Activated T-helper 1 cell treated with anti-CD3 and anti-CD28 coated beads, Interleukin-12 subunit alpha, Interleukin-12 subunit beta, Interleukin-2, Interleukin-4 antibody, amounts not matched to agents 30 ng/mL and 10 ng/mL and 1 ng/mL, durations not matched to agents 14 hours and 24 hours and 36 hours (primary cell): ENCODE results near the gene FGGY. TPM values are rescaled to one million over a fixed set of nuclear protein-coding genes. Genes with fewer than 3 reads are reported as not detected.

Experiments used
- DNase-seq: peaks from one replicate; pipeline ENCODE4 v3.0.0; 2021; ENCODE audit warnings: low spot score
- H3K27ac Mint-ChIP-seq: one replicate; pipeline ENCODE4 v1.8.0; 2021; ENCODE audit warnings: mild to moderate bottlenecking, mixed read lengths
- H3K27me3 Mint-ChIP-seq: one replicate; pipeline ENCODE4 v1.8.0; 2022; ENCODE audit warnings: mild to moderate bottlenecking, moderate library complexity, mixed read lengths; ENCODE audit not compliant: insufficient read depth
- H3K36me3 Mint-ChIP-seq: one replicate; pipeline ENCODE4 v1.8.0; 2021; ENCODE audit warnings: low read depth, mixed read lengths
- H3K4me1 Mint-ChIP-seq: one replicate; pipeline ENCODE4 v1.8.0; 2021; ENCODE audit warnings: low read depth, mixed read lengths
- H3K4me3 Mint-ChIP-seq: one replicate; pipeline ENCODE4 v1.8.0; 2021; ENCODE audit warnings: mild to moderate bottlenecking, moderate library complexity, mixed read lengths
- H3K9me3 Mint-ChIP-seq: one replicate; pipeline ENCODE4 v1.8.0; 2021; ENCODE audit warnings: mixed read lengths
- intact Hi-C: fragments of 100-400 bp; cut with micrococcal nuclease; formaldehyde crosslinking; loops from one replicate; pipeline ENCODE4 v1.15.1; 2024
- total RNA-seq: library from RNA; stranded (reverse); gene quantifications from 2 replicates; pipeline ENCODE4 v1.2.3, GENCODE V29; 2022

The FGGY gene
- total RNA-seq, 1 donor from 2014 or later, result 7.1 TPM

GRCh38 chr1:59328353-59328752, 31.5 kb downstream of the FGGY start:
- no peak for DNase-seq
- intact Hi-C loops, result loop anchor here (1.0 kb wide), 1 partner anchor 104 kb away; no protein-coding TSS in a partner anchor
- Mint-ChIP-seq H3K36me3 (peaks cover 18% of the 10 kb centered on the region), H3K9me3 (peaks cover 23% of the 10 kb centered on the region), H3K4me3 (peak overlapping the region; percentile 10), H3K27ac (peak overlapping the region; percentile 3), H3K4me1 (peaks cover 41% of the 10 kb centered on the region), H3K27me3 (no peaks in the 10 kb centered on the region)

DNA sequence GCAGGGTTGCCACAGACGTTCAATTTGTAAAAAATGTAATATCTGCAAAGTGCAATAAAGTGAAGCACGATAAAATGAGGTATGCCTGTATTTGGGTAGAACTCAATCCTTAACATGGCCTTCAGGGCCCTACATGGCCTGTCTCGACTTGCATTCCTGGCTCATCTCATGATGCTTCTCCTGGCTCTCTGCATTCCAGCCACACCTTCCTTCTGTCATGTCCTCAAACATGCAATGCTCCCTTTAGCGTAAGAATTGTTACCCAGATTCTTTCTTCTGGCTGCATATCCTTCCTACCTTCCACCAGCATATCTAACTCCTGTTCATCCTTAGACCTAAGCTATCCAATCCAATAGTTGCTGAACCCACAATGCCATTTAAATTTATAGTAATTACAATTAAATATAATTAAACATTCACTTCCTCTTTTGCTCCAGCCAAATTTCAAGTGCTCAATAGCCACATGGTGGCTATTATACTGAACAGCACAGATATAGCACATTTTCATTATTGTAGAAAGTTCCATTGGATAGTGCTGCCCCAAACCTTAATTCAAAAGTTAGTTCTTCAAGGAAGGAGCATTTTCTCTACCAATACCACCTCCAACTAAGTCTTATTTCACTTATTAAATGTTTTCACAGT, 32.6 kb downstream of the FGGY start:
- no peak overlapping the region for H3K27ac Mint-ChIP-seq
- intact Hi-C loops, result no loop called here

DNA sequence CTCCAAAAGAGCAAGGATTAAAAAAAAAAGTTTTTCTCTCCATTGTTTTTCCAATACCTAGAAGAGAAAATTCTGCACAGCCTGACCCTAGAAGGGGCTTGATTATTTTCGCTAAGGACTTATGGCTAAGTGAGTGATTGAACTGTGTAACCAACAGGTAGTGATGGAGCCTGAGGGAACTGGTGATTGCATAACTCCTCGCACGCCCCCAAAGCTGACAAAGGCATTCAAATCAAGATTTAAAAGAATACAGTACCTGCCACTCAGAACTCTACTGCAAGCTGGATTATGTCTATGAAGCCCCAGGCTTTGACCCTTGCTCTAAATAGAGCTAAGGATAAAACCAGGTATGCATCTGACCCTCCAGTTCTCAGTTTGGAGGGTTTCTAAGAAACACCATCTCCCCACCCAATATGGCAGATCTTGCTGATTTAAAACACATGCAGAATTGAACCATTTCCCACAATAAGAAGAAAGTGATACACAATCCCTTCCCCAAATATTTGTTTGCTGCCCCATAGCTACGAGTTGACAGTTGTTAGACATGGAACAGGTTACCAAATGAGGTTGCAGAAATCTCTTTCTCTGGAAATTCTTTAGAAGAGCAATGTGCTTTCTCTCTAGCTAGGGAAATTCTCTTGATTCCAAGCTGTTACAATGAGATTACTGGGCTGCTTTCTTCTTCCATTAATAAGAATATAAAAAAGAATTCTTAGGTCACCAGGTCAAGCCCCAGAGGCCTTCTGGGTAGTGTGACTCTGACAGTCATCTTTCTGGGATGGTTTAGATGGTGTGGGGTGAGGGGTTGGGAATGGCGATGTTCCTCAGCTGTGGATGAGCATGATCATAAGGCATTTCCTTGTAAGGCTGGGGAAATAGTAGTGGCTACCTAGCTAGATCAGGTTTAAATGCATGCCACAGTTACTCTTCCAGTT, 35.1 kb downstream of the FGGY start:
- Mint-ChIP-seq H3K27me3 (no peaks in the 10 kb centered on the region), H3K27ac (peak overlapping the region; percentile 78), H3K4me1 (peaks cover 52% of the 10 kb centered on the region), H3K9me3 (peaks cover 14% of the 10 kb centered on the region), H3K36me3 (peaks cover 13% of the 10 kb centered on the region), H3K4me3 (no peak overlapping the region)
- no peak for DNase-seq
- intact Hi-C loops, result loop anchor here (2.0 kb wide), 2 partner anchors 189 to 367 kb away; no protein-coding TSS in a partner anchor

More for the DNA sequence above, 32.6 kb downstream of the FGGY start:
- peaks cover 52% of the 10 kb centered on the region for H3K4me1 Mint-ChIP-seq
- peaks cover 16% of the 10 kb centered on the region for H3K36me3 Mint-ChIP-seq
- no peak overlapping the region for H3K4me3 Mint-ChIP-seq
- no peak for DNase-seq
- no peaks in the 10 kb centered on the region for H3K27me3 Mint-ChIP-seq
- peaks cover 24% of the 10 kb centered on the region for H3K9me3 Mint-ChIP-seq

- DNase-seq, result peak; percentile 47
- peaks cover 13% of the 10 kb centered on the region for H3K36me3 Mint-ChIP-seq
- H3K9me3 Mint-ChIP-seq, result peaks cover 14% of the 10 kb centered on the region
- H3K4me1 Mint-ChIP-seq, result peaks cover 44% of the 10 kb centered on the region
- peak overlapping the region; percentile 15 for H3K4me3 Mint-ChIP-seq
- intact Hi-C loops, result loop anchor here (1.0 to 2.0 kb wide), 8 partner anchors 22 to 549 kb away; partner anchors contain the start of gene JUN
- no peaks in the 10 kb centered on the region for H3K27me3 Mint-ChIP-seq
- peak overlapping the region; percentile 78 for H3K27ac Mint-ChIP-seq
Observed at GRCh38 chr1:59332983-59333382, 36.1 kb downstream of the FGGY start.

- Mint-ChIP-seq H3K27me3 (no peaks in the 10 kb centered on the region), H3K4me1 (peaks cover 36% of the 10 kb centered on the region), H3K27ac (peak overlapping the region; percentile 78), H3K9me3 (peaks cover 14% of the 10 kb centered on the region), H3K36me3 (peaks cover 13% of the 10 kb centered on the region), H3K4me3 (no peak overlapping the region)
- intact Hi-C loops, result loop anchor here (1.0 to 2.0 kb wide), 8 partner anchors 22 to 549 kb away; partner anchors contain the start of gene JUN
- DNase-seq, result peak; percentile 18
Observed at GRCh38 chr1:59333626-59334277, 36.9 kb downstream of the FGGY start.

DNA sequence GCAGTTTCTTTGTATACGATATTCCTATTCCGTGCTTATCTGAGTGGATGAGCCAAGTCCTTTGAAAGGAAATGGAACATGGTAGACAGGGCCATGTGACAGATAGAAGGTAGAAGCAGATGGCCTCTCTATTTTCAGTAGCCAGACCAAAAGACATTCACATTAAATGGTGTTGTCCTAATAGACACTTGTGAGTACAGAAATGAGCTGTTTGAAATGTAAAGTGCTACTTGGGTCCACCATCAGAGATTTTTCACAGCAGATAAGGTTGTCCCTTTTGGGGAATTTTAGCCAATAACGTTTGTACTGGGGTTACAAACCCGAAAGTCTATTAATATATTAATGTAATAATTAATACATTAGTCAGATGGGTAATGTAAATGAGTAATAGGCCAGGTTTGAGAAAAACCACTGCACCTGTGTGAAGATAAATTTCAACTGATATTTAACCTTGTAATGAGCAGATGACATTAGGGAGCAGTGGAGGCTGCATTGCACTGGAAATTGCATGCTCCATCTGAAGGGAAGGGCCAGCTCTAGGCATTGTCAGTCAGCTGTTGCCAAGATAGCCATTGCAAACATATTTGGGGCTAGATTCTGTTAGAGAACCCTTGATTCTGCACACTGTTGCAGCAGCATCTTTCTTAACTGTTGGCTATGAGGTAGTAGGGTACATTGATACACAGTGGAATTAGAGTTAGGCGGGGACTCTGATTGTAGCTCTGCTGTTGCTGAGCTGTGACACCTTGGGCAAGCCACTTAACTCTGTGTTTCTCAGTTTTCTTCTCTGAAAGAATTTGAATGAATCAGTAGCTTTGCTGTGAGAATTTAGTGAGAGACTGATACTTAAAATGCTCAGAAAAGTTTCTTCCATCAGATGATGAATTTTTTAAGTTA, 43.8 kb downstream of the FGGY start:
- DNase-seq, result no peak
- H3K27ac Mint-ChIP-seq, result no peak overlapping the region
- intact Hi-C loops, result no loop called here

DNA sequence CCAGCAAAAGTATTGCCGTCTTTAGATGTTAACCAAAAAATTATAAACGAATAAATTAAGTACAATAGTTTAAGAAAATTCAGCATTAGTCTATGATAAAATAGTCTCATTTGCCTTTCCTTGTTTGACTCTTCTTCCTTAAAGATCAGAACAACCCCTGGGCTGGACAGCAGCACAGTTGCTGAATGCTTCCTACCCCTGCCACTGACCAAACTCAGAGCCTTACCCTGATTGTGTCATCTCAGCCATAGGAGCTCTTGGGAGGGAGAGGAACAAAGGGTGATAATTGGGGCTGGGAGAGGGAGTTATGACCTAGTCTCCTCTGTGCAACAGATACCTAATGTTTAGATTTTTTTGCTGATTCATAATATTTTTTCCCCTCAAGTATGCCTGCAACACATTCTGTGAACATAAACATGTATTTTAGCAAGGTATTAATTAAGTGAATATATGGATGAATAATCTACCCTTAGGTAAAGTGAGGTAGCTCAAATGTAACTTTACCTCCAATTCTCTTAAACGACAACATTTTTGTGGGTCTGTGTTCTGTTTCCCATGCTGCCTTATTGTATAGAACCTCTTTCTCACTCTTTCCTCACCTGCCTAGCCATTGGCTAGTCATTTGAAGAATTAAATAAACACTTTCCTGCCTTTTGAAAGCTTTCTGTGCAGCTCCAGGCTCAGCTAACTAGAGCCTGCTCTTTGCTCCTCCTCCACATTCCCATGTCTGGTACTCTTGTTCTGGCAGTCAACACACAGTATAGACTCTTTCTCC, 46.1 kb downstream of the FGGY start:
- H3K27me3 Mint-ChIP-seq, result no peaks in the 10 kb centered on the region
- H3K27ac Mint-ChIP-seq, result no peak overlapping the region
- peaks cover 6% of the 10 kb centered on the region for H3K4me1 Mint-ChIP-seq
- H3K4me3 Mint-ChIP-seq, result no peak overlapping the region
- H3K36me3 Mint-ChIP-seq, result peaks cover 7% of the 10 kb centered on the region
- DNase-seq, result no peak
- intact Hi-C loops, result no loop called here
- H3K9me3 Mint-ChIP-seq, result no peaks in the 10 kb centered on the region

More for the DNA sequence above, 43.8 kb downstream of the FGGY start:
- H3K9me3 Mint-ChIP-seq, result no peaks in the 10 kb centered on the region
- no peaks in the 10 kb centered on the region for H3K27me3 Mint-ChIP-seq
- peaks cover 6% of the 10 kb centered on the region for H3K4me1 Mint-ChIP-seq
- peaks cover 8% of the 10 kb centered on the region for H3K36me3 Mint-ChIP-seq
- H3K4me3 Mint-ChIP-seq, result no peak overlapping the region

GRCh38 chr1:59343576-59343840, 46.6 kb downstream of the FGGY start:
- Mint-ChIP-seq H3K4me3 (no peak overlapping the region), H3K27ac (no peak overlapping the region), H3K27me3 (no peaks in the 10 kb centered on the region), H3K36me3 (peaks cover 7% of the 10 kb centered on the region), H3K9me3 (peaks cover 2% of the 10 kb centered on the region), H3K4me1 (peaks cover 6% of the 10 kb centered on the region)
- no peak for DNase-seq
- intact Hi-C loops, result no loop called here

DNA sequence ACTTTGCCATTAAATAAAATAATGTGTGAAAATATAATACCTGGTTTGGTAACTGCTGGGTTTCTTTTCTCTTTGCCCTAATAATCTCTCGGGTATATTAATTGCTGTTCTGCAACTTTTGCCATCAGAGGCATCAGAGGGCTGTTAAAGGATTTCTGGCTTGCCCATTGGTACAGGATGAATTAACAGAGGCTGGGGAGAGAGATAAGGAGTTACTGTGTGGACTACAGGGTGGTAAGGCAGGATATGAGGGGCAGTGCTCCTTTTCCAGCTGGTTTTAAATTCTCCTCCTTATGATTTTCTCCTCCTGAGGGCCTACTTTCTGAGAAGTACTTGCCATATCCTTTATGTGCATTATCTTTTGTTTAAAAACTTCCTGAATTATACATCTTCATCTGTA, 48.3 kb downstream of the FGGY start:
- Mint-ChIP-seq H3K27me3 (no peaks in the 10 kb centered on the region), H3K27ac (no peak overlapping the region), H3K4me3 (no peak overlapping the region), H3K36me3 (peaks cover 7% of the 10 kb centered on the region), H3K9me3 (peaks cover 3% of the 10 kb centered on the region), H3K4me1 (peaks cover 4% of the 10 kb centered on the region)
- DNase-seq, result no peak
- intact Hi-C loops, result no loop called here

DNA sequence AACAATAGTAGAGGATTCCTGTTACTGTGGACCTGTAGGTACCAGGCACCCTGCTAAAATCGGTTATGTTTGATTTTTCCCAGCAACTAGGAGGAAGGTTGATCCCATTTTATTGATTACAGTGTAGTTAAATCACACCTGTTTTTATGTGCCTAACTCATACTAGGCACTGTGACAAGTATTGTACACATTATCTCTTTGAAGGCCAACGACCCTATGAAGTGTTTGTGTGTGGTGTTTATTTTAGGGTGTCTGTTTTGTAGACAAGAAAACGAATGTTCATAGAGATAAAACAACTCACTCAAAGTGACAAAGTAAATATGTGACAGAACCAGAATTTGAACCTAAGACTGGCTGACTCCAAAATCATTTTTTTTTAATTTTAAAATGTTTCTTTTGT, 49.5 kb downstream of the FGGY start:
- Mint-ChIP-seq H3K4me3 (no peak overlapping the region), H3K4me1 (peaks cover 15% of the 10 kb centered on the region), H3K36me3 (peaks cover 17% of the 10 kb centered on the region), H3K27ac (no peak overlapping the region), H3K27me3 (no peaks in the 10 kb centered on the region), H3K9me3 (peaks cover 10% of the 10 kb centered on the region)
- intact Hi-C loops, result no loop called here
- no peak for DNase-seq

DNA sequence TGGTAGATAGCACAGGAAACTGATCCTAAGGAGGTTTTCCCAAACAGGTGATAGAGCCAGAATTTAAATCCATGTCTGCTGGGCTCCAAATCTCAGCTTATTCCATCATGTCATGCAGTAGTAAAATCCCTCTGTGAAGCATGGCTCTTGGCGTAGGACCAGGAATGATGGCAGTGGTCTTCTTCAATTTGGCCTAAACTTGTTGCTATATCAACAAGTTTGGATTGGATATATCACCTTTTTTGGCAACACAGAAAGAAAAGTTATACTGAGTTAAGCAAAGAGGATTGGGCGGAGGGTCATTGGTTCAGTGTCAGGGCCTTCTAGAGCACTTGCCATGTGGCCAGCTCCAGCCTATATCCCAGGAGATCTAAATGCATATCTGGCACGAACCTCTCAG, 52.2 kb downstream of the FGGY start:
- no peaks in the 10 kb centered on the region for H3K27me3 Mint-ChIP-seq
- peaks cover 28% of the 10 kb centered on the region for H3K4me1 Mint-ChIP-seq
- H3K27ac Mint-ChIP-seq, result no peak overlapping the region
- peaks cover 16% of the 10 kb centered on the region for H3K9me3 Mint-ChIP-seq
- intact Hi-C loops, result no loop called here
- no peak for DNase-seq
- no peak overlapping the region for H3K4me3 Mint-ChIP-seq
- peaks cover 15% of the 10 kb centered on the region for H3K36me3 Mint-ChIP-seq
